PFSK-1 (cell line): ENCODE data around the gene ARHGEF4.

Experiments used
- FOXP2 ChIP-seq: optimal IDR thresholded peaks from 2 replicates; pipeline ENCODE3; 2011; ENCODE audit warnings: borderline replicate concordance, control low read depth, inconsistent platforms; ENCODE audit not compliant: insufficient read depth; ENCODE audit errors: extremely low read length, extremely low read depth
- POLR2AphosphoS5 ChIP-seq: IDR thresholded peaks from 2 replicates; pipeline ENCODE4 v1.6.1; 2012; ENCODE audit warnings: low read depth, mild to moderate bottlenecking, control low read depth, low read length, moderate library complexity
- REST ChIP-seq, 2 experiments: IDR thresholded peaks; 2 replicates each; pipeline versions ENCODE4 v1.6.1 to v1.8.0; 2011 to 2012; ENCODE audit warnings: low read depth in 2 of 2, low read length in 2 of 2, control low read depth in 1 of 2, inconsistent platforms in 1 of 2, mild to moderate bottlenecking in 1 of 2, moderate library complexity in 1 of 2; ENCODE audit not compliant: insufficient read depth in 1 of 2
- SIN3A ChIP-seq: IDR thresholded peaks from 2 replicates; pipeline ENCODE4 v1.6.1; 2012; ENCODE audit warnings: mild to moderate bottlenecking, low read length, moderate library complexity, borderline replicate concordance; ENCODE audit not compliant: insufficient read depth
- TAF1 ChIP-seq: IDR thresholded peaks from 2 replicates; pipeline ENCODE4 v1.6.1; 2012; ENCODE audit warnings: low read length, control low read depth, borderline replicate concordance; ENCODE audit not compliant: insufficient read depth

The ARHGEF4 gene

GRCh38 chr2:131008967-131009366 is 172.3 kb downstream of the ARHGEF4 start:
- no peak for TF ChIP-seq POLR2AphosphoS5
- no peak for TF ChIP-seq SIN3A

DNA sequence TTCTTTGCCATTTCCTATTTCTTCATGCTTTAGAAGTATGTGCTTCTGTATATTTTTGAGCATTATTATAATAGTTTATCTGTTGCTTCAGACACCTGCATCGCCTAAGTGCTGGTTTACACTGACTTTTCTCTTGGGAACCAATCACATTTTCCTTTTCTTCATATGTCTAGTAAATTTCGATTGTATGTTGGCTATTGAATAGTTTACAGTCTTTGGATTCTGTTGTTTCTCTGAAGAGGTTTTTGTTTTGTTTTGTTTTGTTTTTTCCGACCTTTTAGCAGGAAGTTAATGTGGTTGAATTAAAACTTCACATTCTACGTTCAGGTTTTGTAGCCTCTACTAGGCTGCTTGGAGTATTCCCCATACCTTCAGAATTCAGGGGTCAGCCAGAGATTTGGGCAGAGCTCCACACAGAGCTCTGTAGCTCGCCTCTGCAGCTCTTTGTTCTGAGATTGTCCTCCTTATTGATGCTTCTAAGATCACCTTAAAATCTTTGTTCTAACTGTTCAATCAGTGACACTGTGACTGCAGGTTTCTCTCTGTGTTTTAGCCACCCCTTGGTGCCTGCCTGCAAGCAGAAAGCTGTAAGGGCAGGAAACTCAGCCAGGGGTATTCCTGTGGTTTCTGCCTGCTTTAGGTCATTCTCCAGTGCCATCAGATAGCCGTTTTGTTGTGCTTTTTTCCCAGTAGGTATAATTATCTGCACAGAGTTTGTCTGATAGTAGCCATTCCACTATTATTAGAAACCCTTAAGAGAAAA is 173.2 kb downstream of the ARHGEF4 start:
- no peak for TF ChIP-seq TAF1
- no peak for TF ChIP-seq FOXP2
- no peak for TF ChIP-seq SIN3A
- TF ChIP-seq REST (IDR thresholded peaks at IDR 0.05; ENCODE audit: insufficient read depth in 1 of 2, low read depth in 2 of 2, low read length in 2 of 2): no peak
- no peak for TF ChIP-seq POLR2AphosphoS5

- no peak for TF ChIP-seq SIN3A
- TF ChIP-seq FOXP2: no peak
- TF ChIP-seq REST (IDR thresholded peaks at IDR 0.05; ENCODE audit: insufficient read depth in 1 of 2, low read depth in 2 of 2, low read length in 2 of 2): no peak
- no peak for TF ChIP-seq TAF1
These were observed 173.9 kb downstream of the ARHGEF4 start for GRCh38 chr2:131010566-131010965.

DNA sequence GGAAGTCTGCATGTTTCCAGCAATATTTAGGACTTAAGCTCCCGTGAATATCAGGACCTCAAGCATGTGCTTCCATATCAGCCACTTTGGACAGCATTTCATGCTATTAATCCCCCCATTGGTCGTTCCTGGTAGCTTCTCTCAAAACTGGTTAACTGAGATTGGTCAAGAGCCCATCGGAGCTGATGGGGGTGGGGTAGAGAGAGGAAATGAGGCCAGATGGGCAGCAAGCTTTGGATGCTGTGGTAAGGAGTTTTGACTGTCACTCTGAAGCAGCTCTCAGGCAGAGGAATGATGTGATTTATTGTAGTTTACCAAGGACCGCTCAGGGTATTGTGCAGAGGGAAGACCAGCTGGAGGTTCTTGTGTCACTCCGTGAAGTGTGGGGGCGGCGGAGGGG is 174.8 kb downstream of the ARHGEF4 start:
- no peak for TF ChIP-seq SIN3A
- TF ChIP-seq TAF1: no peak
- no peak for TF ChIP-seq POLR2AphosphoS5
- no peak for TF ChIP-seq REST (IDR thresholded peaks at IDR 0.05; ENCODE audit: insufficient read depth in 1 of 2, low read depth in 2 of 2, low read length in 2 of 2)
- no peak for TF ChIP-seq FOXP2

DNA sequence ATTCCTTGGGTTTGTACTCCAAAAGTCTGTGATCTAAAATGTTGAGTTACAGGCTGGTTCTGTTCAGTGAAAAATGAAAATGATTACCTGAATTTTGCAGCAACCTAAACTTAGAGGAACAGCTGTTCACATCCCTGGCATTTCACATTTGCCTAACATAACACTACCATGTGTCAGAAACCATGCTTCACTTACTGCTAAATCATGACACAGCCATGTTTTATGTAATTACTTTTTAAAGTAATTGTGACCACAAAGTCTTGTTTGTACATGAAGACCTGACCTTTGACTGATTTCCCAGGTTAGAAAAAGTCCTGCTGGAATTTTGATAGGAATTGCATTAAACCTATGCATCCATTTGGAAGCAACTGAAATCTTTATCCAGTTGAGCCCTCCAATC is 177.4 kb downstream of the ARHGEF4 start:
- TF ChIP-seq TAF1 (no peak), POLR2AphosphoS5 (no peak), FOXP2 (no peak), REST (IDR thresholded peaks at IDR 0.05; ENCODE audit: insufficient read depth in 1 of 2, low read depth in 2 of 2, low read length in 2 of 2) (no peak), SIN3A (no peak)
